ENCODE results near the gene DIP2A.

Gene DIP2A

DNA sequence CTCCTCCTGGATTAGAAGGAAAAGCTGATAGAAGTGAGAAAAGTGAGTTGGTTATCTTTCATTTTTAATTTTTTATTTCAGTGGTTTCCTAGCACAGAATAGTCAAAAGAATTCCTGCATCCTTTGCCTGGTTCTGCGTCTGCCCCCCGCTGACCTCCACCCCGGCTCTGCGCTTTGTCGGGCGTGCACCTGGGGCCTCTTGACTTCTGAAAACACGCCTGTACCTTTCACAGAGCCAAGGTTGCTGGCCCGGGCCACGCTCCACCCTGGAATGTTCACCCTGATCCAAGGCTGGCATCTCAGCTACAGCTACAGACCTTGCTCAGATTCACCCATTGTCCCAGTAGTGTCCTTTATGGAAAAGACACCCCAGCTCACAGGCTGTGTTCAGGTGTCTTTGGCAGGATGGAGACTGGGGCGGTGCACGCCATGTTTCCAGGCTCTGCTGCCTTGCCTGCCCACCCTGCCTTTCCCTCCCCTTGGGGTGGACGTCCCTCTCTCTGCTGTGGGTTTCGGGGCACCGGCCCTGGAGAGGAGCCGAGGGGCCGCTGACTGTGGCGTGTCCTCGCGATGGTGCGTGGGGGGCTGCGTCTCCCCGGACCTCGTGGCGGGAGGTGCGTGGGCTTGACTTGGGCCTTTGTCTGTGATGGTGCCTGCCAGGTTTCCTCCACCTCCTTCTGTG is 40.3 kb upstream of the DIP2A start:
- Histone ChIP-seq H3K27ac (ENCODE audit: low read depth, low read length) (no peak overlapping the region), H3K27me3 (ENCODE audit: control insufficient read depth in 1 of 2, insufficient read depth in 2 of 2, low read length in 2 of 2) (no peaks in the 10 kb centered on the region), H3K36me3 (ENCODE audit: insufficient read depth, low read length) (peaks cover 20% of the 10 kb centered on the region), H3K9me3 (ENCODE audit: low read length) (no peaks in the 10 kb centered on the region), H3K4me1 (ENCODE audit: insufficient read depth, low read length) (no peaks in the 10 kb centered on the region), H3K4me3 (ENCODE audit: low read depth in 1 of 2, low read length in 2 of 2) (no peak overlapping the region), H3K9ac (ENCODE audit: low read length) (no peak overlapping the region)

- Histone ChIP-seq H3K4me1 (ENCODE audit: insufficient read depth, low read length) (no peaks in the 10 kb centered on the region), H3K27me3 (ENCODE audit: control insufficient read depth in 1 of 2, insufficient read depth in 2 of 2, low read length in 2 of 2) (no peaks in the 10 kb centered on the region), H3K9ac (ENCODE audit: low read length) (no peak overlapping the region), H3K9me3 (ENCODE audit: low read length) (no peaks in the 10 kb centered on the region), H3K36me3 (ENCODE audit: insufficient read depth, low read length) (peaks cover 20% of the 10 kb centered on the region), H3K4me3 (ENCODE audit: low read depth in 1 of 2, low read length in 2 of 2) (no peak overlapping the region), H3K27ac (ENCODE audit: low read depth, low read length) (no peak overlapping the region)
Measured at GRCh38 chr21:46420241-46421190, 38.2 kb upstream of the DIP2A start.

- no peak overlapping the region for H3K27ac ChIP-seq (ENCODE audit: low read depth, low read length)
- H3K4me3 ChIP-seq (ENCODE audit: low read depth in 1 of 2, low read length in 2 of 2) = no peak overlapping the region
- H3K4me1 ChIP-seq (ENCODE audit: insufficient read depth, low read length) = no peaks in the 10 kb centered on the region
- H3K27me3 ChIP-seq (ENCODE audit: control insufficient read depth in 1 of 2, insufficient read depth in 2 of 2, low read length in 2 of 2) = no peaks in the 10 kb centered on the region
- peaks cover 20% of the 10 kb centered on the region for H3K36me3 ChIP-seq (ENCODE audit: insufficient read depth, low read length)
- H3K9ac ChIP-seq (ENCODE audit: low read length) = no peak overlapping the region
- no peaks in the 10 kb centered on the region for H3K9me3 ChIP-seq (ENCODE audit: low read length)
Measured at GRCh38 chr21:46421191-46421750, 37.4 kb upstream of the DIP2A start.

DNA sequence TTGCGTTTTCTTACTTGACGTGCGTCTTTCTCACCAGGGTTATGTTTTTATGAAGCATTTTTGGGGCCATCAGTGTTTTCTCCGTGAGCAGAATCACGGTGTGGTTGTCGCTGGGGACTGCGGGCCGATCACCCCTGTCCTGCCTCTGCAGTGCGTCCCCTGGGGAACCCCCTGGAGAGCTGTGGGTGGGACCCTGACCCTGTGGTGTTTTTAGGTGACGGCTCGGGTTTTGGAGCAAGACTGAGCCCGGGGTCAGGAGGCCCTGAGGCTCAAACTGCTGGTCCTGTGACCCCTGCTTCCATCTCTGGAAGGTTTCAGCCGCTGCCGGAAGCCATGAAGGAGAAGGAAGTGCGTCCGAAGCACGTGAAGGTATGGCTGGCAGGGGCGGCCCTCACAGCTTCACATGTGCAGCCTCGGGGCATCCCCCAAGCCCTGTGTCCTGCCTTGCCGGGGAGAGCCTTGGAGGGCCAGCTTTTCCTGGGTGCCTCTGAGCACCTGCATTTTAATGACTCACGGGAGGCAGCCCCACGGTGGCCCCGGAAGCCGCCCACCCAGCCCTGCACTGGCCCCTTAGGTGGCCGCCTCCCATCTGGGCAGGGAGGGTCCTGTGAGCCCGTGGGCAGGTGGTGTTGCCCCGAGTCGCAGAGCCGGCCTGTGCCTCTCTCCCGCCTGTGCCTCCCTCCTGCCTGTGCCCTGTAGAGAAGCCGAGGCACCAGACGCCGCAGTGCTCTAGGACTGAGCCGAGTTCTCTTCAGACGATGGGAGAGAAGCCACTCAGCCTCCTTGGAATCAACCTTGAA is 36.7 kb upstream of the DIP2A start:
- no peak overlapping the region for H3K27ac ChIP-seq (ENCODE audit: low read depth, low read length)
- H3K27me3 ChIP-seq (ENCODE audit: control insufficient read depth in 1 of 2, insufficient read depth in 2 of 2, low read length in 2 of 2) = no peaks in the 10 kb centered on the region
- peaks cover 22% of the 10 kb centered on the region for H3K36me3 ChIP-seq (ENCODE audit: insufficient read depth, low read length)
- H3K9ac ChIP-seq (ENCODE audit: low read length) = no peak overlapping the region
- H3K9me3 ChIP-seq (ENCODE audit: low read length) = no peaks in the 10 kb centered on the region
- no peak overlapping the region for H3K4me3 ChIP-seq (ENCODE audit: low read depth in 1 of 2, low read length in 2 of 2)
- no peaks in the 10 kb centered on the region for H3K4me1 ChIP-seq (ENCODE audit: insufficient read depth, low read length)

- no peaks in the 10 kb centered on the region for H3K9me3 ChIP-seq (ENCODE audit: low read length)
- no peaks in the 10 kb centered on the region for H3K4me1 ChIP-seq (ENCODE audit: insufficient read depth, low read length)
- H3K27ac ChIP-seq (ENCODE audit: low read depth, low read length) = no peak overlapping the region
- peaks cover 30% of the 10 kb centered on the region for H3K36me3 ChIP-seq (ENCODE audit: insufficient read depth, low read length)
- no peak overlapping the region for H3K4me3 ChIP-seq (ENCODE audit: low read depth in 1 of 2, low read length in 2 of 2)
- H3K27me3 ChIP-seq (ENCODE audit: control insufficient read depth in 1 of 2, insufficient read depth in 2 of 2, low read length in 2 of 2) = no peaks in the 10 kb centered on the region
- no peak overlapping the region for H3K9ac ChIP-seq (ENCODE audit: low read length)
Measured at GRCh38 chr21:46422636-46423241, 36.0 kb upstream of the DIP2A start.

DNA sequence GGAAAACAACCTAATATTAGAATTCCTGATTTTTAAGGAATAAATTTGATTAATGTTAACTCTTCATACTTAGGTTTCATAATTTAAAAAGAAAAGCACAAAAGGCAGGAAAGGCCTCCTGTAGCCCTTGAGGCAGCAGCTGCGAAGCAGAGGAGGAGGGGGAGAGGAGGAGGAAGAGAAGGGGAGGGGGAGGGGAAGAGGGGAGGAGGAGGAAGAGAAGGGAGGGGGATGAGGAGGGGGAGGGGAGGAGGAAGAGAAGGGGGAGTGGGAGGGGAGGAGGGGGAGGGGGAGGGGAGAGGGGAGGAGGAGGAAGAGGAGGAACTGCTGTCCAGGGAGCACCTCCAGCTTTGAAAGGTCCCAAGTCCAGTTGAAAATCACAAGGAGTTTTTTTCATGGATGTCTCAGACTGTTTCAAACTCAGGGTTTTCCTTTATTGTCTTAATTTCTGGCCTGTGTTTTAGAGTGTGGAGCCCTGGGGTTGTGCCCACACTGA is 35.1 kb upstream of the DIP2A start:
- Histone ChIP-seq H3K4me1 (ENCODE audit: insufficient read depth, low read length) (no peaks in the 10 kb centered on the region), H3K4me3 (ENCODE audit: low read depth in 1 of 2, low read length in 2 of 2) (no peak overlapping the region), H3K36me3 (ENCODE audit: insufficient read depth, low read length) (peaks cover 38% of the 10 kb centered on the region), H3K9me3 (ENCODE audit: low read length) (no peaks in the 10 kb centered on the region), H3K27me3 (ENCODE audit: control insufficient read depth in 1 of 2, insufficient read depth in 2 of 2, low read length in 2 of 2) (no peaks in the 10 kb centered on the region), H3K27ac (ENCODE audit: low read depth, low read length) (no peak overlapping the region), H3K9ac (ENCODE audit: low read length) (no peak overlapping the region)

DNA sequence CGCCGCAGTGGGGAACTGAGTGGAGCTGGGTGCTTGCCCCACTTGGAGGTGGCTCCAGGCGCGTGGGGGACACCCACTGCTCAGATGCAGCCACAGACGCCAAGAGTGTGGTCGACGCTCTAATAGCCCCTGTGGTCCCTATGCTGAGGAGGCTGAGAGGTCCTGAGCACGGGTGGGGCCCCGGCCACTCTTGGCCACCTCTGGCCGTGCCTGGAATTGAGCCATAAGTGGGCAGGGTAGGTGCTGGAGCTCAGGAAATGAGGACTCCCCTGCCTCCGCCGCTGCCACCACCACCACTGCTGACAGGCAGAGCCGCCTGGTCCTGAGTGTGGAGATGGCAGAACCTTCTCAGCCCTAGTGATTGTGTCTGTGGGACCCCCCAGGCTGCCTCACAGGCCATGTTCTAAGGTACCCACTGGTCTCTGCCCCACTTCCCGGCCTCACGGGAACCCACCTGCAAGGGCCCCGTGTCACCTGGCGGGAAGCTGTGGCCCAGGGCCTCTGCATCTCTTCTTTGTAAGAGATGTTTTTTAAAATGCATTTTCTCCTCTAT is 34.6 kb upstream of the DIP2A start:
- Histone ChIP-seq H3K27ac (ENCODE audit: low read depth, low read length) (no peak overlapping the region), H3K27me3 (ENCODE audit: control insufficient read depth in 1 of 2, insufficient read depth in 2 of 2, low read length in 2 of 2) (no peaks in the 10 kb centered on the region), H3K36me3 (ENCODE audit: insufficient read depth, low read length) (peaks cover 42% of the 10 kb centered on the region), H3K4me1 (ENCODE audit: insufficient read depth, low read length) (no peaks in the 10 kb centered on the region), H3K4me3 (ENCODE audit: low read depth in 1 of 2, low read length in 2 of 2) (no peak overlapping the region), H3K9ac (ENCODE audit: low read length) (no peak overlapping the region), H3K9me3 (ENCODE audit: low read length) (no peaks in the 10 kb centered on the region)

DNA sequence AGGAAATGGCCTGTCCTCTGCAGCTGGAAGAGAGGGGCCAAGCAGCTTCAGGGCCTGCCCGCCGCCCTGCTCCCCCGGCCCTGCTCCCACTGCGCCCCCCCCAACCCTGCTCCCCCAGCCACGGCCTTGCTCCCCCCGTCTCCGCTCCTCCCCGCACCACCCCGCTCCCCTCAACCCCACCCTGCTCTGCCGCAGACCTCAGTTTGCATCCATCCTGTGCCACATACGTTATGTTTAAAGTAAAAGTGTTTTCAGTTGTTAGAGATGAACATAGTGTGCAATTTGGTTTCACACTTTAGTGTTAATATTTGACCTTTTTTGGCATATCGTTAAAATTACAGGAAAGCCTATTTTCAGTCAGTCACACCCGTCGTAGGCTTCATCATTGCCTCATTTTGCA is 34.1 kb upstream of the DIP2A start:
- peaks cover 39% of the 10 kb centered on the region for H3K36me3 ChIP-seq (ENCODE audit: insufficient read depth, low read length)
- no peaks in the 10 kb centered on the region for H3K9me3 ChIP-seq (ENCODE audit: low read length)
- no peak overlapping the region for H3K9ac ChIP-seq (ENCODE audit: low read length)
- H3K27me3 ChIP-seq (ENCODE audit: control insufficient read depth in 1 of 2, insufficient read depth in 2 of 2, low read length in 2 of 2) = no peaks in the 10 kb centered on the region
- no peak overlapping the region for H3K27ac ChIP-seq (ENCODE audit: low read depth, low read length)
- no peak overlapping the region for H3K4me3 ChIP-seq (ENCODE audit: low read depth in 1 of 2, low read length in 2 of 2)
- no peaks in the 10 kb centered on the region for H3K4me1 ChIP-seq (ENCODE audit: insufficient read depth, low read length)

DNA sequence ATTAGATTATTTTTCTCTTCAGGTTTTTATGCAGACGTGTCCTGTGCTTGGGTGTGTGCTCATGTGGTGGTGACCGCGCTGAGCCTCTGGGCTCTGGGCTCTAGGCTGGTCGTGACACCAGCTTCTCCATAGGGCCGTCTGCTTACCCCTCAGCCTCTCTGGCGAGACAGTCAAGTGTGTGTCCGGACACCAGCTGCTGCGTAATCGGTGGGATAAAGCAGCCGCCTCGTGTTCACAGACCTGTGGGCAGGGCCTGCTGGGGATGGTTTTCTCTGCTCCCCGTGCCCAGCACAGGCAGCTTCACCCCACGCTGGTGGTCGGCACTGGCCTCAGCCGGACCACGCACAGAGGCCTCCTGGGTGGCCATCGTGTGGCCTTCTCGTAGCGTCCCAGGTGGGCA is 33.6 kb upstream of the DIP2A start:
- Histone ChIP-seq H3K27me3 (ENCODE audit: control insufficient read depth in 1 of 2, insufficient read depth in 2 of 2, low read length in 2 of 2) (no peaks in the 10 kb centered on the region), H3K9me3 (ENCODE audit: low read length) (no peaks in the 10 kb centered on the region), H3K9ac (ENCODE audit: low read length) (no peak overlapping the region), H3K4me1 (ENCODE audit: insufficient read depth, low read length) (no peaks in the 10 kb centered on the region), H3K4me3 (ENCODE audit: low read depth in 1 of 2, low read length in 2 of 2) (no peak overlapping the region), H3K36me3 (ENCODE audit: insufficient read depth, low read length) (peaks cover 39% of the 10 kb centered on the region), H3K27ac (ENCODE audit: low read depth, low read length) (no peak overlapping the region)

DNA sequence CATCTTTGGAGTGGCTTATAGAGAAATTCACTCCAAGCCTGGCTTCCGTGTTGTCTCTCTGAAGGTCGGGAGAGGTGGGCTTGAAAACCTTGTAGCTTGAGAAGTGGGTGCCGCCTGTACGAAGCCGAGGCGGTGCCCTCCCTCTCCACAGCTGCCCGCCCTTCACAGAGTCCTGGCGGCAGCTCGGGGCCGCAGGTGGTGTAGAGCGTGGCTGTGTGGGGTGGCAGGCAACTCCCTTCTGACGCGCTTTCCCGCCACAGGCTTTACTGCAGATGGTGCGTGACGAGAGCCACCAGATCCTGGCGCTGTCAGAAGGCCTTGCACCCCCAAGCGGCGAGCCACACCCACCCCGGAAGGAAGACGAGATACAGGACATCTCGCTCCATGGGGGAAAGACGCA is 33.1 kb upstream of the DIP2A start:
- Histone ChIP-seq H3K36me3 (ENCODE audit: insufficient read depth, low read length) (peaks cover 40% of the 10 kb centered on the region), H3K27ac (ENCODE audit: low read depth, low read length) (no peak overlapping the region), H3K9ac (ENCODE audit: low read length) (no peak overlapping the region), H3K4me3 (ENCODE audit: low read depth in 1 of 2, low read length in 2 of 2) (no peak overlapping the region), H3K9me3 (ENCODE audit: low read length) (no peaks in the 10 kb centered on the region), H3K4me1 (ENCODE audit: insufficient read depth, low read length) (no peaks in the 10 kb centered on the region), H3K27me3 (ENCODE audit: control insufficient read depth in 1 of 2, insufficient read depth in 2 of 2, low read length in 2 of 2) (no peaks in the 10 kb centered on the region)
